H1 (cell line): ENCODE results near the gene SERPINF2. TPM values are rescaled to one million over a fixed set of nuclear protein-coding genes. Genes with fewer than 3 reads are reported as not detected.

ENCODE experiments used
- CTCF ChIA-PET: fragments of 300-600 bp; sonication (Branson Sonifier 250); formaldehyde crosslinking; loops from one replicate; lab custom pipeline; 2021; ENCODE audit not compliant: partially characterized antibody; lab: Charles Lee
- POLR2A ChIA-PET: fragments of 300-600 bp; sonication (Branson Sonifier 250); formaldehyde crosslinking; loops from one replicate; lab custom pipeline; 2021; ENCODE audit warnings: inconsistent platforms; ENCODE audit not compliant: partially characterized antibody; lab: Charles Lee
- DNase-seq, 2 experiments: peaks; one replicate each; pipeline versions ENCODE4 v3.0.0 to v3.0.0-alpha.2; 2010 to 2022; ENCODE audit warnings: low spot score in 2 of 2, low read depth in 1 of 2, mixed read lengths in 1 of 2
- FAIRE-seq: peaks from 2 replicates; lab custom pipeline; 2011; peaks lifted over from hg19 to GRCh38; lab: Jason Lieb, UNC
- H2AFZ ChIP-seq: 2 replicates; pipeline ENCODE4 v1.8.1; 2012; ENCODE audit warnings: low read length, inconsistent platforms
- H2AK5ac ChIP-seq: 2 replicates; pipeline ENCODE4 v1.6.1; 2013; ENCODE audit warnings: low read depth, low read length
- H2BK120ac ChIP-seq: replicated peaks from 2 replicates; pipeline ENCODE3; 2013; ENCODE audit warnings: low read depth, low read length, inconsistent platforms
- H2BK12ac ChIP-seq: 2 replicates; pipeline ENCODE4 v1.6.1; 2013; ENCODE audit warnings: low read depth, low read length
- H2BK15ac ChIP-seq: 2 replicates; pipeline ENCODE4 v1.6.1; 2013; ENCODE audit warnings: low read length
- H2BK20ac ChIP-seq: 2 replicates; pipeline ENCODE4 v1.6.1; 2013; ENCODE audit warnings: low read length
- H2BK5ac ChIP-seq: 2 replicates; pipeline ENCODE4 v1.6.1; 2013; ENCODE audit warnings: low read depth, low read length
- H3K14ac ChIP-seq: 2 replicates; pipeline ENCODE4 v1.6.1; 2013; ENCODE audit warnings: inconsistent platforms; ENCODE audit not compliant: insufficient read length
- H3K18ac ChIP-seq: 2 replicates; pipeline ENCODE4 v1.6.1; 2013; ENCODE audit warnings: low read length; ENCODE audit errors: extremely low read depth
- H3K23ac ChIP-seq: 2 replicates; pipeline ENCODE4 v1.6.1; 2013; ENCODE audit warnings: inconsistent platforms; ENCODE audit not compliant: insufficient read length
- H3K23me2 ChIP-seq: 2 replicates; pipeline ENCODE4 v1.6.1; 2013; ENCODE audit warnings: low read depth, low read length
- H3K27ac ChIP-seq: 2 replicates; pipeline ENCODE4 v1.6.1; 2011; ENCODE audit warnings: low read depth, low read length, inconsistent platforms
- H3K27me3 ChIP-seq, 4 experiments: replicated peaks in 1 of 4; 1 replicate in 1 of 4; 2 replicates in 3 of 4; pipeline versions ENCODE4 v1.6.1 to v1.8.1; 2011 to 2013; ENCODE audit warnings: low read length in 3 of 4, mild to moderate bottlenecking in 3 of 4, inconsistent platforms in 2 of 4, mixed read lengths in 2 of 4, moderate library complexity in 1 of 4; ENCODE audit not compliant: control insufficient read depth in 3 of 4, insufficient read depth in 3 of 4; ENCODE audit errors: extremely low read depth in 1 of 4
- H3K36me3 ChIP-seq, 4 experiments: 2 replicates each; pipeline versions ENCODE4 v1.6.1 to v1.8.1; 2011 to 2013; ENCODE audit warnings: mild to moderate bottlenecking in 4 of 4, low read length in 3 of 4, moderate library complexity in 2 of 4, control low read depth in 1 of 4, inconsistent platforms in 1 of 4; ENCODE audit not compliant: insufficient read depth in 4 of 4, control insufficient read depth in 2 of 4
- H3K4ac ChIP-seq: replicated peaks from 2 replicates; pipeline ENCODE3; 2013; ENCODE audit warnings: low read length, low read depth, mixed read lengths, inconsistent platforms; ENCODE audit not compliant: insufficient read length
- H3K4me1 ChIP-seq, 4 experiments: replicated peaks in 1 of 4; 1 replicate in 1 of 4; 2 replicates in 3 of 4; pipeline versions ENCODE4 v1.6.1 to v1.8.1; 2011 to 2013; ENCODE audit warnings: low read length in 3 of 4, inconsistent platforms in 2 of 4, mixed read lengths in 1 of 4; ENCODE audit not compliant: insufficient read depth in 4 of 4, control insufficient read depth in 3 of 4
- H3K4me2 ChIP-seq, 2 experiments: 2 replicates each; pipeline versions ENCODE4 v1.6.1 to v1.8.1; 2011 to 2013; ENCODE audit warnings: low read depth in 2 of 2, low read length in 2 of 2, control low read depth in 1 of 2, inconsistent platforms in 1 of 2, mild to moderate bottlenecking in 1 of 2; ENCODE audit not compliant: insufficient read depth in 1 of 2
- H3K4me3 ChIP-seq, 4 experiments: fragments of 200-600, 300-600 bp in 1 of 4; sonication (generic), shearing (Covaris generic), sonication (Bioruptor Twin) in 1 of 4; 2 replicates each; pipeline versions ENCODE4 v1.5.1 to v1.8.1; 2011 to 2016; ENCODE audit warnings: low read length in 4 of 4, low read depth in 3 of 4, control low read depth in 2 of 4, inconsistent platforms in 2 of 4, mild to moderate bottlenecking in 2 of 4, mixed read lengths in 1 of 4, moderate library complexity in 1 of 4; ENCODE audit not compliant: insufficient read depth in 2 of 4; ENCODE audit errors: extremely low read depth in 1 of 4
- H3K56ac ChIP-seq: replicated peaks from 2 replicates; pipeline ENCODE3; 2013; ENCODE audit warnings: low read depth, mild to moderate bottlenecking, mixed read lengths, low read length, inconsistent platforms; ENCODE audit not compliant: insufficient read length
- H3K79me1 ChIP-seq: 2 replicates; pipeline ENCODE4 v1.6.1; 2013; ENCODE audit warnings: low read depth, low read length, control low read depth
- H3K79me2 ChIP-seq, 2 experiments: 2 replicates each; pipeline versions ENCODE4 v1.6.1 to v1.8.1; 2012 to 2013; ENCODE audit warnings: low read length in 2 of 2, mild to moderate bottlenecking in 2 of 2, inconsistent platforms in 1 of 2; ENCODE audit not compliant: insufficient read depth in 2 of 2, control insufficient read depth in 1 of 2
- H3K9ac ChIP-seq, 4 experiments: replicated peaks in 1 of 4; 1 replicate in 1 of 4; 2 replicates in 3 of 4; pipeline versions ENCODE4 v1.6.1 to v1.8.1; 2011 to 2013; ENCODE audit warnings: low read depth in 3 of 4, low read length in 3 of 4, control low read depth in 2 of 4, mild to moderate bottlenecking in 2 of 4, moderate library complexity in 2 of 4, inconsistent platforms in 1 of 4; ENCODE audit errors: extremely low read depth in 1 of 4
- H3K9me3 ChIP-seq, 2 experiments: 2 replicates each; pipeline versions ENCODE4 v1.6.1 to v1.8.1; 2012 to 2013; ENCODE audit warnings: mild to moderate bottlenecking in 2 of 2, moderate library complexity in 2 of 2, control low read depth in 1 of 2, inconsistent platforms in 1 of 2, low read depth in 1 of 2, low read length in 1 of 2, mixed read lengths in 1 of 2; ENCODE audit not compliant: insufficient read depth in 2 of 2
- H4K20me1 ChIP-seq, 2 experiments: replicated peaks in 1 of 2; 2 replicates each; pipeline versions ENCODE3 to v1.8.1; 2011 to 2013; ENCODE audit warnings: inconsistent platforms in 2 of 2, low read length in 2 of 2, mild to moderate bottlenecking in 1 of 2; ENCODE audit not compliant: insufficient read depth in 2 of 2, control insufficient read depth in 1 of 2
- H4K5ac ChIP-seq: 2 replicates; pipeline ENCODE4 v1.6.1; 2013; ENCODE audit warnings: low read length, low read depth, mixed read lengths, inconsistent platforms; ENCODE audit not compliant: insufficient read length
- H4K8ac ChIP-seq: 2 replicates; pipeline ENCODE4 v1.8.0; 2013; ENCODE audit warnings: mild to moderate bottlenecking, moderate library complexity, low read length, inconsistent platforms; ENCODE audit not compliant: insufficient read depth; ENCODE audit errors: extremely low read depth
- H4K91ac ChIP-seq: replicated peaks from 2 replicates; pipeline ENCODE3; 2013; ENCODE audit warnings: low read length, mixed read lengths, inconsistent platforms; ENCODE audit not compliant: insufficient read length
- ASH2L ChIP-seq: fragments of 200-600, 300-600 bp; sonication (generic); IDR thresholded peaks from one replicate; pipeline ENCODE4 v1.7.1; 2017; ENCODE audit warnings: low read length
- CREB1 ChIP-seq: IDR thresholded peaks from 2 replicates; pipeline ENCODE4 v1.6.1; 2012; ENCODE audit warnings: inconsistent platforms
- HDAC6 ChIP-seq: IDR thresholded peaks from one replicate; pipeline ENCODE4 v1.7.1; 2012; ENCODE audit warnings: low read depth, mild to moderate bottlenecking, inconsistent platforms, low read length, moderate library complexity
- PHF8 ChIP-seq: fragments of 200-600 bp; sonication (generic); conservative IDR thresholded peaks from 2 replicates; pipeline ENCODE4 v1.7.1; 2012; ENCODE audit warnings: low read depth, mild to moderate bottlenecking, inconsistent platforms, low read length, moderate library complexity
- RAD21 ChIP-seq, 2 experiments: IDR thresholded peaks in 1 of 2; conservative IDR thresholded peaks in 1 of 2; 2 replicates each; pipeline ENCODE4 v1.6.1; 2011; ENCODE audit warnings: low read depth in 2 of 2, low read length in 2 of 2, improper control_type of control experiment in 1 of 2, inconsistent platforms in 1 of 2, mild to moderate bottlenecking in 1 of 2, moderate library complexity in 1 of 2
- WGBS, 2 experiments: shearing (Covaris generic) in 1 of 2; methylation state at CpG; one replicate each; pipeline versions ENCODE4 v1.1.6 to v1.1.7; 2013 to 2015; ENCODE audit warnings: low lambda C conversion rate in 2 of 2, mixed read lengths in 2 of 2, inconsistent platforms in 1 of 2, low coverage in 1 of 2, missing lambda C conversion rate in 1 of 2; ENCODE audit not compliant: insufficient replicate concordance in 2 of 2, insufficient coverage in 1 of 2, insufficient read length in 1 of 2; ENCODE audit errors: extremely low coverage in 1 of 2, missing lambda C conversion rate in 1 of 2; 5-methylcytosine and 5-hydroxymethylcytosine counted together
- polyA plus RNA-seq, 7 experiments: library from polyadenylated mRNA; depleted of rRNA in 3 of 7; stranded (reverse) in 5 of 7; unstranded in 2 of 7; fragments of >200 nt in 5 of 7; fragments of 200-250 nt in 2 of 7; gene quantifications; 1 replicate in 5 of 7; 2 replicates in 1 of 7; 4 replicates in 1 of 7; pipeline versions ENCODE4 v1.2.1 to v1.2.3, GENCODE V29; 2011 to 2013; ENCODE audit warnings: missing spikeins in 2 of 7, mixed read lengths in 2 of 7
- total RNA-seq: library from RNA; stranded (reverse); fragmentation: NEBNext Ultra II Directional; extraction: Animal tissue kit (Norgen Biotek cat#: 25700); gene quantifications from 2 replicates; pipeline ENCODE4 v1.2.1, GENCODE V29; 2021
- TF ChIP-seq, protein P1 (sequence below): IDR thresholded peaks from 2 replicates; pipeline ENCODE4 v1.6.1; 2011; ENCODE audit warnings: low read depth, mild to moderate bottlenecking, low read length; ENCODE audit not compliant: insufficient read depth

SERPINF2 gene
- total and polyA plus RNA-seq, 2 of the 8 experiments (the other 6 are each of a cell fraction or from before 2014, with no cell fraction given) = 1.8 to 3.2 TPM

- H3K9me3 ChIP-seq = no peaks in the 10 kb centered on the region; a peak in 1 of 4 replicates
- H3K36me3 ChIP-seq = no peaks in the 10 kb centered on the region
- H3K79me2 ChIP-seq = no peaks in the 10 kb centered on the region
- no peak overlapping the region for H3K23ac ChIP-seq
- TF ChIP-seq, protein P1, sequence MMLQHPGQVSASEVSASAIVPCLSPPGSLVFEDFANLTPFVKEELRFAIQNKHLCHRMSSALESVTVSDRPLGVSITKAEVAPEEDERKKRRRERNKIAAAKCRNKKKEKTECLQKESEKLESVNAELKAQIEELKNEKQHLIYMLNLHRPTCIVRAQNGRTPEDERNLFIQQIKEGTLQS = no peak
- TF ChIP-seq HDAC6 = no peak
- no peak for TF ChIP-seq PHF8
- TF ChIP-seq ASH2L = no peak
- TF ChIP-seq RAD21 (IDR thresholded peaks at IDR 0.05 in 1 of 2, conservative IDR thresholded peaks at IDR 0.05 in 1 of 2; ENCODE audit: low read depth in 2 of 2, low read length in 2 of 2) = no peak
- TF ChIP-seq CREB1 = no peak
- no peak overlapping the region for H2BK20ac ChIP-seq
- H2AFZ ChIP-seq = no peak overlapping the region
- H3K14ac ChIP-seq = no peak overlapping the region
- FAIRE-seq = no peak
- H3K18ac ChIP-seq = no peak overlapping the region; the same call in 1 of the 2 replicates
- no peak overlapping the region; the same call in 1 of the 2 replicates for H4K8ac ChIP-seq
- no peak overlapping the region for H3K4me3 ChIP-seq
- H3K56ac ChIP-seq = no peak overlapping the region
- H4K91ac ChIP-seq = no peak overlapping the region
- peak overlapping the region; percentile 39; the same call in 1 of the 2 replicates for H2BK12ac ChIP-seq
- no peaks in the 10 kb centered on the region for H3K79me1 ChIP-seq
- H2BK120ac ChIP-seq = no peak overlapping the region
- peaks cover 0 to 8% (median 3%) of the 10 kb centered on the region in 4 experiments; a peak in 4 of 7 replicates for H3K4me1 ChIP-seq
- no peak overlapping the region; the same call in 1 of the 2 replicates for H2BK15ac ChIP-seq
- no peak overlapping the region for H3K4me2 ChIP-seq
- no peak overlapping the region for H3K27ac ChIP-seq
- DNase-seq = no peak
- WGBS, 2 experiments = 95% methylated on average over 8 of the region's 12 CpGs; no CpG with 5 or more reads in 1 of the 2 experiments
- ChIA-PET POLR2A (interaction anchor here (1.2 to 1.6 kb wide), 3 partner anchors 12 to 31 kb away, joined by 3 to 4 read pairs (median 3); no protein-coding TSS in a partner anchor), CTCF (interaction anchor here (1.7 to 1.8 kb wide), 2 partner anchors 19 to 20 kb away, joined by 4 read pairs; no protein-coding TSS in a partner anchor)
- no peaks in the 10 kb centered on the region for H4K20me1 ChIP-seq
- H3K4ac ChIP-seq = no peak overlapping the region
- no peaks in the 10 kb centered on the region for H3K23me2 ChIP-seq
- H3K9ac ChIP-seq = no peak overlapping the region
- H3K27me3 ChIP-seq = no peaks in the 10 kb centered on the region; a peak in 1 of 7 replicates
- H2BK5ac ChIP-seq = no peak overlapping the region
- H2AK5ac ChIP-seq = no peak overlapping the region
- H4K5ac ChIP-seq = no peak overlapping the region
Observed at GRCh38 chr17:1745513-1746020, 2.9 kb downstream of the SERPINF2 start.
